ENCODE measurements around the gene PIGT.
"Not testable (repeated sequence)": the region's sequence is repeated elsewhere in the genome, so short reads cannot be mapped to it uniquely, and the experiment has no call there.

Gene PIGT

DNA sequence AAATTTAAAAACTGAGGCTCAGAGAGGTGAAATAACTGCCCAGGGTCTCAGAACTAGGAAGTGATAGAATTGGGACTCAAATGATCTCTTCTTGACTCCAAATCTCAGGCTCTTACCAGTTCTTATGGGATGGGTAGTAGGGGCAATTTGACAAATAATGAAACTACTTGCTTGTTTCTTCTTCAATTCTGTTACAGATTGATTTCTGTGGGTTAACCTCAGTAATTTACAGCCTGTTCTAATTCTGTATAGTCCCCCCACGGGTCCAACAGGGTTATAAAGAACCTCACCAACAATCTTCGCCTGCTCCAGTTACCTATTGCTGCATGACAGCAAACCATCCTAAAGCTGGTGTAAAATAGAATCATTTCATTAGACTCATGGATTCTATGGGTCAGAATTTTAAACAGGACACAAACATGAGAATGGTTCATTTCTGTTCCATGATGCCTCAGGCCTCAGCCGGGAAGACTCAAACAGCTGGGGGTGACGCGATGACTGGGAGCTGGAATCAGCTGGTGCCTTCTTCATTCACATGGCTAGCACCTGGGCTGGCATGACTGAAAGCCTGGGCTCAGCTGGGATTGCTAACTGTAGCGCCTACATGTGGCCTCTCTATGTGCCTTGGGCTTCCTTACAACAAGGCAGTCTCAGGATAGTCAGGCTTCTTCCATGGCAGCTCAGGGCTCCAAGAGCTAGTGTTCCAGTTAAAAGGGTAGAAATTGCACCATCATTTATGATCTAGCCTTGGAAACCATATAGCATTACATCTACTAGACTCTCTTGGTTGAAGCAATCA, 47.0 kb downstream of the PIGT start:
- no peak for DNase-seq (ENCODE audit: low spot score)

DNA sequence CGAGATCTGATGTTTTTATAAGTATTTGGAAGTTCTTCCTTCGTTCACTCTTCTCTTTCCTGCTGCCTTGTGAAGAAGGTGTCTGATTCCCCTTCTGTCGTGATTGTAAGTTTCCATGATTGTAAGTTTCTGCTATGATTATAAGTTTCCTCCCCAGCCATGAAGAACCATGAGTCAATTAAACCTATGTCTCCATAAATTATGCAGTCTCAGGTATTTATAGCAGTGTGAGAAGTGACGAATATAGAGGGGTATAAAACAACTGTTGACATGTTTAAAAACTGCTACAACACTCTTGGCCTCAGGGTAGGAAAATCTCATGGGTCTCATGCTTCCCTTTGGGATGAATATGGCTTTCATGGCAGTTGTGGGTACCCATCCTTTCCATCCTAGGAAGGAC, 47.8 kb downstream of the PIGT start:
- DNase-seq (ENCODE audit: low spot score), result no peak

DNA sequence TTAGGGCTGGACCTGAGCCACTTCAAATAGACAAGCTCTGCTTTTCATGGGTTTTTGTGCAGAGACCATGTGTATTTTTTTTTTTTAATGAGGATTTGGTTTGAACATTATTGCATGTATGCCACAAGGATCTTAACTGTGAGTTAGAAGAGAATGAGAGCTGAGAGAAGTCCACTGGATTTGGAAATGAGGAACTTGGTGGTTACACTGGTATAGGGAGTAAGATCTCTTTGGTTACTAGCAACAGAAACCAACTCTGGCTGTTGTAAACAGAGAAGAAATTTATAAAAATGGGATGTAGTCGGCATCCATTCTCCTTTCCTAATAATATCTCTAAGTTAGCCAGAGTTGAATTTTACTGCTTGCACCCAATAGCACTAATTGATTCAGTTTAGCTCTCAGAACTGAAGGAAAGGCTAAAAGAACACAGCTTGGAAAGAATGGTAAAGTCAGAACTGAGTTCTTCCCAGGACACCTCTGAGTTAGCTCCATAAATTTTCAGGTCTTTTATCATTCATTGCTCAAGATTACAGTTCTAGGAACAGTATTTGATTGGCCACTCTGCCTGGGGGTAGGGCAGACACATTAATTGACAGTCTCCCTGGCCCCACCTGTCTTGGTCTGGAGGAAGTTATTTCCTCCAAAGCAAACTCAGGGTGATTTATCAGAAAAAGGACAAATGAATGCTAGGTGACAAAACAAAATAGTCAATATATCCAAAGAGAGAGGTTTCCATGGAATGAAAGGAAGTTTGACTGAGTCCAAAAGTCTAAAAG, 49.7 kb downstream of the PIGT start:
- DNase-seq (ENCODE audit: low spot score), result no peak

DNA sequence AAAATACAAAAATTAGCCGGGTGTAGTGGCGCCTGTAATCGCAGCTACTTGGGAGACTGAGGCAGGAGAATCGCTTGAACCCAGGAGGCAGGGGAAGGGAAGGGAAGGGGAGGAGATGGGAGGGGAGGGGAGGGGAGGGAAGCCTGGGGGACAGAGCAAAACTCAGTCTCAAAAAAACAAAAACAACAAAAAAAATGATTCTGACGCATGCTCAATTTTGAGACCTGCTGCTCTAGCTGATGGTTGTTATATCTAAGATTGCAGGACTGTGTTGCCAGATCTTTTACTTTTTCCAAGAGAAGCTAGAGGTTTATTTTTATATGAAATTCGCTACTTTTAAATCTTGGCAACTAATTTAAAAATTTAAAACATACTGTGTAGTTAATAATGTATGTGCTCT, 51.2 kb downstream of the PIGT start:
- no peak for DNase-seq (ENCODE audit: low spot score)

DNA sequence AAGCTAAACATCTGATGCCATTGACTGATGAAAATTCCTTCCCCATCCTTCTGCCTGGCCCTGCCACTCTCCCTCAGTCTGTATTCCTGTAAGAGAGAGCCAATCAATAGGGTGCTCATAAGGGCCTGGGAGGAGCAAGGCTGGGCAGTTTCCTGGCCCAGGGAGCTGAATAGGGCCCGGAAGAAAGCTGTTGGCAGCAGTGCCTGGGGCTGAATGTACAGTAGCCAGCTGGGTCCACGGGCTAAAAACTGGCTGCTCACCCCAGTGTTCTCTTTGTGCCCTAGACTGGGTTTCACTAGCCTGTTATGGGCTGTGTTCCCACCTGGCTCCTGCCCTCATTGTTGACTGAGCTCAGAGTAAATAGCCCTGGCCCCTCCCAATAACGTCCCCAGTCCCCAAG, 51.9 kb downstream of the PIGT start:
- DNase-seq (ENCODE audit: low spot score), result no peak

DNA sequence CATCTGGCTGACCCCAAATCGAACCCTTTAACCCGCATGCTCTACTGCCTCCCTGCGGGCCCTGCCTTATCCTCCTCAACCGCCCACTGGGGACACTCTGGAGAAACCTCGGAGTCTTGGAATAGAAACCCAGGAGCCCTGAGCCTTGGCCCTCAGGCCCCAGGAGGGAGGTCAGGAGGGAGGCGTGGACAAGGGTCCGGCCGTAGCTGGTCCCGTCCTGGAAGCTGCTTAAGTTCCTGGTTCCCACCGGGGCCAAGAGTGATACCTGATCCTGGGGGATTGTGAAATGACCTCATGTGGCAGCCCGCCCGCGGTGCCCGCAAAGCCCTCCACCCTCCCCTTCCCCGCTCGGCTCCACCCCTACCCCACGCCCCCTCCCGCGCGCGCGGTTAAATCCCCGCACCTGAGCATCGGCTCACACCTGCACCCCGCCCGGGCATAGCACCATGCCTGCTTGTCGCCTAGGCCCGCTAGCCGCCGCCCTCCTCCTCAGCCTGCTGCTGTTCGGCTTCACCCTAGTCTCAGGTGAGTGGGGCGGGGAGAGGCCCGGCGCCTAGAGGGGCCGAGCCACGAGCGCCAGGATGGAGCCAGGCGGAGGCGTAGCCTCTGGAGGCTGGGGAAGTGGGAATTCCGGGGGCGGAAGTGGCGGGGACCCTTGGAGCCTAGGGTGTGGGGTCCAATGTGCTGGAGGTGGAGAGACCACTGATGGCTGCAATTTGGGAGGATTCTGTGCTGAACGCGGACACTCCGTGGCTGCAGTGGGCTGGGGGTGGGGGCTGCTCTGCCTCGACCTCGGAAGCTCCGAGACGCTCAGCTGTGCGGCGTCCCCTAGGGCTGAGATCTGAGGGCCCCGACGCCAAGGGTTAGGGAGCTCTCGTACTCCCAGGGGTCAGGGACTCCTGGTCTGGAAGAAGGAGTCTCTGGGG, 53.7 kb downstream of the PIGT start, which contains the start of gene WFDC2:
Gene WFDC2 (plus strand): TSS at position 418 of the 926 bp plus-strand sequence. CDS start 29 bp downstream, at position 447.
- DNase-seq (ENCODE audit: low spot score), result no peak

DNA sequence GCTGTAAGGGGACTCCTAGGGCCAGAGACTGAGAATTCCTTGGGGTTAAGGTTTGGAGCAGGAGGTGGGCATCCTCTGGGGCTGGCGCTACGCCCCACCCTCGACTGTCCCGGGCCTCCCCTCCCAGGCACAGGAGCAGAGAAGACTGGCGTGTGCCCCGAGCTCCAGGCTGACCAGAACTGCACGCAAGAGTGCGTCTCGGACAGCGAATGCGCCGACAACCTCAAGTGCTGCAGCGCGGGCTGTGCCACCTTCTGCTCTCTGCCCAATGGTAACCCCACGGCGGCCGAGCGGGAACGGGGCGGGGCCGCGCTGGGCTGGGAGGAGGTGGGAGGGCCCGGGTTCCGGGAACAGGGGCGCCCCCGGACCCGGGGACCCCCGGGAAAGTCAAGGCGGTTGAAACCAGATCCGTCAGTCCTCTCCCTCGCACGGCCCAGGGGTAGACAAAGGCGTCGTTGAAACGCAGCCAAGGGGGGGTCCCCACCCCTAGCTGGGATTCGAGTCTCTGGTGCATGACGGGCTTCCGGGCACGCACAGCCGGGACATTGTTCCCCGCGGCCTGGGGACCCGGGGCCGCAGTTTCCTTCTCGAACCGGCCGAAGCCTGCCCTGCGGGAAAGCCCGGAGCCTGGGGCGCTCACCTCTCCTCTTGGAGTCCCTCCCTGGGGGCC, 54.5 kb downstream of the PIGT start:
- peak; percentile 36 for DNase-seq (ENCODE audit: low spot score)

DNA sequence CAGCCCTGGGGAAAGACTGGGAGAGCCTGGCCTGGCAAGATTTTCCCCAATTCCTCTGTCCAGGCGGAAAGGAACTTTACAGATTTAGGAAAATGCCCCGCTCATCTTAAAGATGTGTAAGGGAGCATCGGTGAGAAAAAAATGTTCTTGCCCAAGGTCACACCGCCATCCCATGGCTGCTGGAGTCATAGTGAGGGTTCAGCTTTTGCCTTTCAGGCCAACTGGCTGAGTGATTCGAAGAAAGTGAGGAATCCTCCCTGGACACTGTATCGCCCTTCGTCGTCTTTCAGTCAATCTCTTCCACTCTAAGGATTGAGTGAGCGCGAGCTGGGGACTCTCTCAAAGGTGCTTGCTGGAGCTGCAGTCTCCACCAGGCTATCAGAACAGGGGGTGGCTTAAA, 55.0 kb downstream of the PIGT start:
- DNase-seq (ENCODE audit: low spot score), result no peak

DNA sequence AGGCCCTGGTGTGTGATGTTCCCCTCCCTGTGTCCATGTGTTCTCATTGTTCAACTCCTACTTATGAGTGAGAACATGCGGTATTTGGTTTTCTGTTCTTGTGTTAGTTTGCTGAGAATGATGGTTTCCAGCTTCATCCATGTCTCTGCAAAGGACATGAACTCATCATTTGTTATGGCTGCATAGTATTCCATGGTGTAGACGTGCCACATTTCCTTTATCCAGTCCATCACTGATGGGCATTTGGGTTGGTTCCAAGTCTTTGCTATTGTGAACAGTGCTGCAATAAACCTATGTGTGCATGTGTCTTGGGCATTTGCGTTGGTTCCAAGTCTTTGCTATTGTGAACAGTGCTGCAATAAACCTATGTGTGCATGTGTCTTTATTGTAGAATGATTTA, 56.3 kb downstream of the PIGT start:
- DNase-seq (ENCODE audit: low spot score), result not testable (repeated sequence)
